GM12875 (cell line): ENCODE results near the gene FLRT2.

Source experiments
- H3K4me3 ChIP-seq: one replicate; pipeline ENCODE4 v1.5.1; 2011; ENCODE audit warnings: low read depth, low read length, control low read depth
- CTCF ChIP-seq: IDR thresholded peaks from 2 replicates; pipeline ENCODE4 v1.5.1; 2011; ENCODE audit warnings: low read depth, mild to moderate bottlenecking, control low read depth, inconsistent platforms, low read length, moderate library complexity, borderline replicate concordance; ENCODE audit not compliant: insufficient read depth

The FLRT2 gene

GRCh38 chr14:85545738-85546137, 15.8 kb downstream of the FLRT2 start:
- no peak overlapping the region for H3K4me3 ChIP-seq
- no peak for TF ChIP-seq CTCF

GRCh38 chr14:85546390-85546789, 16.4 kb downstream of the FLRT2 start:
- no peak overlapping the region for H3K4me3 ChIP-seq
- no peak for TF ChIP-seq CTCF

GRCh38 chr14:85549697-85550096, 19.8 kb downstream of the FLRT2 start:
- no peak overlapping the region for H3K4me3 ChIP-seq
- TF ChIP-seq CTCF = no peak

- no peak for TF ChIP-seq CTCF
- no peak overlapping the region for H3K4me3 ChIP-seq
Observed at GRCh38 chr14:85554106-85554505, 24.2 kb downstream of the FLRT2 start.

GRCh38 chr14:85556267-85556666, 26.3 kb downstream of the FLRT2 start:
- TF ChIP-seq CTCF = no peak
- H3K4me3 ChIP-seq = no peak overlapping the region

GRCh38 chr14:85558505-85558904, 28.6 kb downstream of the FLRT2 start:
- no peak for TF ChIP-seq CTCF
- H3K4me3 ChIP-seq = no peak overlapping the region

GRCh38 chr14:85562630-85563029, 32.7 kb downstream of the FLRT2 start:
- no peak overlapping the region for H3K4me3 ChIP-seq
- no peak for TF ChIP-seq CTCF
